Measurements from ENCODE around the gene WDR7.

WDR7 gene

DNA sequence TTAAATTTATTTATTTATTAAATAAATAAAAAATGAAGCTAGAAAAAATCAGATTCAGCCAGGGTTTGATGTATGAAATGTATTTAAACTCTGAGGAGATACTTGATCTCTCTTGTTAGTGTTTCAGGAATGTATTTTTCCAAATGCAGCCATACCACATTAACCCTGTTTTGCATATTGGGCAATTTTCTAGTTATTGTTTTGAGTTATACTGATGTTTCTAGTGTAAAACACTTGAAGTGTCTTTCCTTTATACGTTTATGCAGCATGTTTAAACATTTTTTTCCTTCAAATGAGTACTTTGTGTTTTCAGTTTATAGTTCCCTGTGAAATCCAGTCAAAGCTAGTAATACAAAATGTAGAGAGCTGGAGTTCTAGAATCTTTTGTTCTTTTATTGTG is 69.9 kb downstream of the WDR7 start:
- no CpG with 5 or more reads among the region's 1 CpG for WGBS
- Histone ChIP-seq H2BK12ac (ENCODE audit: low read length in 2 of 2) (no peak overlapping the region), H3K4me2 (ENCODE audit: low read length, poor library complexity, severe bottlenecking) (no peak overlapping the region), H2AK5ac (ENCODE audit: low read length, severe bottlenecking) (no peak overlapping the region), H3K36me3 (ENCODE audit: control insufficient read depth in 1 of 2, insufficient read depth in 2 of 2, low read depth in 1 of 2, low read length in 2 of 2) (peaks cover 0 to 12% of the 10 kb centered on the region in 2 experiments), H4K91ac (ENCODE audit: low read length) (no peak overlapping the region), H3K14ac (ENCODE audit: low read length in 2 of 2) (no peak overlapping the region), H4K8ac (ENCODE audit: low read length) (no peak overlapping the region), H3K4me3 (ENCODE audit: insufficient read depth in 1 of 2, low read depth in 1 of 2, low read length in 2 of 2) (no peak overlapping the region), H2AFZ (ENCODE audit: low read depth, low read length) (no peak overlapping the region), H2BK120ac (ENCODE audit: low read depth, low read length) (no peak overlapping the region), H3K27ac (ENCODE audit: low read length, poor library complexity, severe bottlenecking) (no peak overlapping the region), H3K27me3 (ENCODE audit: control insufficient read depth in 1 of 2, insufficient read depth in 1 of 2, low read length in 2 of 2) (no peaks in the 10 kb centered on the region), H3K18ac (ENCODE audit: low read depth in 1 of 2, low read length in 2 of 2) (no peak overlapping the region), H2BK5ac (ENCODE audit: low read depth, low read length, poor library complexity, severe bottlenecking) (no peak overlapping the region), H3K79me1 (replicated peaks; ENCODE audit: low read length, poor library complexity, severe bottlenecking) (no peaks in the 10 kb centered on the region), H2BK15ac (ENCODE audit: low read depth, poor library complexity, severe bottlenecking) (no peak overlapping the region), H3K4ac (ENCODE audit: low read depth in 1 of 2, low read length in 2 of 2) (no peak overlapping the region), H3K23ac (ENCODE audit: low read length in 2 of 2) (no peak overlapping the region), H3K9me3 (ENCODE audit: control insufficient read depth, low read length) (peaks cover 4% of the 10 kb centered on the region), H3K9ac (ENCODE audit: low read length) (no peak overlapping the region), H3K4me1 (ENCODE audit: control insufficient read depth, insufficient read depth, low read depth, low read length) (no peaks in the 10 kb centered on the region)
- DNase-seq = no peak

DNA sequence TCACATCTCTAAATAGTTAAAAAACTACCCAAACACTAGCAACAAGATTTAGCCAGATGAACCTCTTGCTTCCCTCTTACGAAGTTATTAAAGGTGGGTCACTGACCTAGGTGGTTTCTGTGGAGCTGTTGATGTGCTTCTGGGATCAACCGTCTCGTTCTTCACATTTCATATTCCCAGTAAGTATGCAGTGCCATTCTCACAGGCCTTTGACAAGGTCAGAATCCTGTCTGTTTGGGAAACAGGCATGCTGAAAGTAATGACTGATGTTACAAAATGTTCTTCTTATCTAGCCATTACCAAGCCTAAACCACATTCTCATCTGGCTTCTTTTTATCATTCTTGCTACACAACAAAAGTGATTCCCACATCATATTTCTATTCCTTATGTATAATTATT is 70.3 kb downstream of the WDR7 start:
- H3K27ac ChIP-seq (ENCODE audit: low read length, poor library complexity, severe bottlenecking) = no peak overlapping the region
- H3K23ac ChIP-seq (ENCODE audit: low read length in 2 of 2) = no peak overlapping the region
- no peak overlapping the region for H4K8ac ChIP-seq (ENCODE audit: low read length)
- H3K27me3 ChIP-seq (ENCODE audit: control insufficient read depth in 1 of 2, insufficient read depth in 1 of 2, low read length in 2 of 2) = no peaks in the 10 kb centered on the region
- no peaks in the 10 kb centered on the region for H3K79me1 ChIP-seq (replicated peaks; ENCODE audit: low read length, poor library complexity, severe bottlenecking)
- no peak overlapping the region for H3K14ac ChIP-seq (ENCODE audit: low read length in 2 of 2)
- no peak overlapping the region for H2BK5ac ChIP-seq (ENCODE audit: low read depth, low read length, poor library complexity, severe bottlenecking)
- H3K4me2 ChIP-seq (ENCODE audit: low read length, poor library complexity, severe bottlenecking) = no peak overlapping the region
- H4K91ac ChIP-seq (ENCODE audit: low read length) = no peak overlapping the region
- no peak overlapping the region for H2BK120ac ChIP-seq (ENCODE audit: low read depth, low read length)
- no peak overlapping the region for H3K4ac ChIP-seq (ENCODE audit: low read depth in 1 of 2, low read length in 2 of 2)
- H2AK5ac ChIP-seq (ENCODE audit: low read length, severe bottlenecking) = no peak overlapping the region
- H2BK15ac ChIP-seq (ENCODE audit: low read depth, poor library complexity, severe bottlenecking) = no peak overlapping the region
- H3K18ac ChIP-seq (ENCODE audit: low read depth in 1 of 2, low read length in 2 of 2) = no peak overlapping the region
- 97% methylated on average over 3 of the region's 3 CpGs for WGBS
- H3K36me3 ChIP-seq (ENCODE audit: control insufficient read depth in 1 of 2, insufficient read depth in 2 of 2, low read depth in 1 of 2, low read length in 2 of 2) = peaks cover 0 to 12% of the 10 kb centered on the region in 2 experiments
- no peak overlapping the region for H3K9ac ChIP-seq (ENCODE audit: low read length)
- H3K9me3 ChIP-seq (ENCODE audit: control insufficient read depth, low read length) = peaks cover 4% of the 10 kb centered on the region
- no peak for DNase-seq
- no peaks in the 10 kb centered on the region for H3K4me1 ChIP-seq (ENCODE audit: control insufficient read depth, insufficient read depth, low read depth, low read length)
- no peak overlapping the region for H3K4me3 ChIP-seq (ENCODE audit: insufficient read depth in 1 of 2, low read depth in 1 of 2, low read length in 2 of 2)
- no peak overlapping the region for H2AFZ ChIP-seq (ENCODE audit: low read depth, low read length)
- H2BK12ac ChIP-seq (ENCODE audit: low read length in 2 of 2) = no peak overlapping the region

- H3K4me1 ChIP-seq (ENCODE audit: control insufficient read depth, insufficient read depth, low read depth, low read length) = no peaks in the 10 kb centered on the region
- H3K4ac ChIP-seq (ENCODE audit: low read depth in 1 of 2, low read length in 2 of 2) = no peak overlapping the region
- H2BK12ac ChIP-seq (ENCODE audit: low read length in 2 of 2) = no peak overlapping the region
- no peak overlapping the region for H3K4me2 ChIP-seq (ENCODE audit: low read length, poor library complexity, severe bottlenecking)
- no peak overlapping the region for H4K91ac ChIP-seq (ENCODE audit: low read length)
- peaks cover 0 to 12% of the 10 kb centered on the region in 2 experiments for H3K36me3 ChIP-seq (ENCODE audit: control insufficient read depth in 1 of 2, insufficient read depth in 2 of 2, low read depth in 1 of 2, low read length in 2 of 2)
- no peak overlapping the region for H2AK5ac ChIP-seq (ENCODE audit: low read length, severe bottlenecking)
- H3K79me1 ChIP-seq (replicated peaks; ENCODE audit: low read length, poor library complexity, severe bottlenecking) = peaks cover 3% of the 10 kb centered on the region
- no peak overlapping the region for H4K8ac ChIP-seq (ENCODE audit: low read length)
- no peak overlapping the region for H3K23ac ChIP-seq (ENCODE audit: low read length in 2 of 2)
- no peak overlapping the region for H3K4me3 ChIP-seq (ENCODE audit: insufficient read depth in 1 of 2, low read depth in 1 of 2, low read length in 2 of 2)
- no peak overlapping the region for H2BK5ac ChIP-seq (ENCODE audit: low read depth, low read length, poor library complexity, severe bottlenecking)
- no peak overlapping the region for H3K14ac ChIP-seq (ENCODE audit: low read length in 2 of 2)
- H3K9me3 ChIP-seq (ENCODE audit: control insufficient read depth, low read length) = peaks cover 4% of the 10 kb centered on the region
- no peak overlapping the region for H2BK15ac ChIP-seq (ENCODE audit: low read depth, poor library complexity, severe bottlenecking)
- no peak overlapping the region for H2AFZ ChIP-seq (ENCODE audit: low read depth, low read length)
- no peaks in the 10 kb centered on the region for H3K27me3 ChIP-seq (ENCODE audit: control insufficient read depth in 1 of 2, insufficient read depth in 1 of 2, low read length in 2 of 2)
- H2BK120ac ChIP-seq (ENCODE audit: low read depth, low read length) = no peak overlapping the region
- H3K27ac ChIP-seq (ENCODE audit: low read length, poor library complexity, severe bottlenecking) = no peak overlapping the region
- H3K9ac ChIP-seq (ENCODE audit: low read length) = no peak overlapping the region
- no peak for DNase-seq
- no peak overlapping the region for H3K18ac ChIP-seq (ENCODE audit: low read depth in 1 of 2, low read length in 2 of 2)
Observed at GRCh38 chr18:56722518-56722917, 71.4 kb downstream of the WDR7 start.

DNA sequence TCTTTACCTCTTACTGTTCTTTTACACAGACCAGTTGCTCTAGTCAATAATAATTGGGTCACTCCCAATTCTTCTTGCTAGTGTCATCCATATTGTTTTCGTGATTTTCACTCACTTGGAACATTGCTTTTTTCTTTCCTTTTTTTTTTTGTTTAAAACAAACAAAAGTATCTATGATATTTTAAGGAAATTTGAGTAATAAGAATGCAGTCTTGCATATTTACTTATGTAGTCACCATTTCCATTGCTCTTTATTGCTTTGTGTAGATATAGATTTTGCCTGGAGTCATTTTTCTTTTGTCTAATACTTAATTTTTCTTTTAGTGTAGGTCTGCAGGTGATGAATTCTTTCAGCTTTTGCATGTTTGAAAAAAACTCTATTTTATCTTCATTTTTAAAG is 71.9 kb downstream of the WDR7 start:
- no peak overlapping the region for H2BK12ac ChIP-seq (ENCODE audit: low read length in 2 of 2)
- H3K18ac ChIP-seq (ENCODE audit: low read depth in 1 of 2, low read length in 2 of 2) = no peak overlapping the region
- no peak overlapping the region for H3K4ac ChIP-seq (ENCODE audit: low read depth in 1 of 2, low read length in 2 of 2)
- H2BK15ac ChIP-seq (ENCODE audit: low read depth, poor library complexity, severe bottlenecking) = no peak overlapping the region
- peaks cover 4% of the 10 kb centered on the region for H3K9me3 ChIP-seq (ENCODE audit: control insufficient read depth, low read length)
- H3K14ac ChIP-seq (ENCODE audit: low read length in 2 of 2) = no peak overlapping the region
- H3K4me2 ChIP-seq (ENCODE audit: low read length, poor library complexity, severe bottlenecking) = no peak overlapping the region
- H4K91ac ChIP-seq (ENCODE audit: low read length) = no peak overlapping the region
- no peak overlapping the region for H2AFZ ChIP-seq (ENCODE audit: low read depth, low read length)
- peaks cover 0 to 12% of the 10 kb centered on the region in 2 experiments for H3K36me3 ChIP-seq (ENCODE audit: control insufficient read depth in 1 of 2, insufficient read depth in 2 of 2, low read depth in 1 of 2, low read length in 2 of 2)
- WGBS = no CpG with 5 or more reads among the region's 1 CpG
- H3K27me3 ChIP-seq (ENCODE audit: control insufficient read depth in 1 of 2, insufficient read depth in 1 of 2, low read length in 2 of 2) = no peaks in the 10 kb centered on the region
- no peak overlapping the region for H2BK5ac ChIP-seq (ENCODE audit: low read depth, low read length, poor library complexity, severe bottlenecking)
- no peak for DNase-seq
- no peak overlapping the region for H3K9ac ChIP-seq (ENCODE audit: low read length)
- H3K4me1 ChIP-seq (ENCODE audit: control insufficient read depth, insufficient read depth, low read depth, low read length) = no peaks in the 10 kb centered on the region
- H3K4me3 ChIP-seq (ENCODE audit: insufficient read depth in 1 of 2, low read depth in 1 of 2, low read length in 2 of 2) = no peak overlapping the region
- no peak overlapping the region for H2BK120ac ChIP-seq (ENCODE audit: low read depth, low read length)
- no peak overlapping the region for H3K23ac ChIP-seq (ENCODE audit: low read length in 2 of 2)
- H3K27ac ChIP-seq (ENCODE audit: low read length, poor library complexity, severe bottlenecking) = no peak overlapping the region
- no peak overlapping the region for H2AK5ac ChIP-seq (ENCODE audit: low read length, severe bottlenecking)
- peaks cover 3% of the 10 kb centered on the region for H3K79me1 ChIP-seq (replicated peaks; ENCODE audit: low read length, poor library complexity, severe bottlenecking)
- H4K8ac ChIP-seq (ENCODE audit: low read length) = no peak overlapping the region

All from mesenchymal stem cell (in vitro differentiated cells and primary cell).